ENCODE measurements around the gene RAPGEF4.

- TF ChIP-seq EZH2 (IDR thresholded peaks at IDR 0.05), result no peak
- no peak for TF ChIP-seq POLR2AphosphoS5 (IDR thresholded peaks at IDR 0.05; ENCODE audit: borderline replicate concordance, low read depth, low read length)
Measured at GRCh38 chr2:172708247-172708646, 27.4 kb upstream of the RAPGEF4 start.

Data from SK-N-MC (cell line).